Left cardiac atrium (tissue), 2 donors: ENCODE measurements around the gene BHMT2. TPM values are rescaled to one million over a fixed set of nuclear protein-coding genes. Genes with fewer than 3 reads are reported as not detected.

ENCODE experiments used
- total RNA-seq, 2 donors: library from RNA; stranded (reverse); fragmentation: NEBNext Ultra II Directional; extraction: Animal tissue kit (Norgen Biotek cat#: 25700); gene quantifications; one replicate each; pipeline ENCODE4 v1.2.1, GENCODE V29; 2021
- donor health status: DM: no; HTN: yes; CAD: no; lungs with severe emphysema.
- donor health status: DM: yes; HTN: yes; CAD: no.

Gene BHMT2
- total RNA-seq, 2 donors from 2014 or later = 16.3 to 21.5 TPM

Other genes starting within 250 kb of the BHMT2 start
- 10 to 100 TPM; 10.5 to 10.6 TPM for gene ARSB, start 84.5 kb upstream of the BHMT2 start, total RNA-seq
- 1 to 10 TPM; 3.0 to 3.3 TPM for gene DMGDH, start 93 bp upstream of the BHMT2 start, total RNA-seq
- under 1 TPM; 0.18 to 0.44 TPM for gene BHMT, start 42.0 kb downstream of the BHMT2 start, total RNA-seq
- 10 to 100 TPM in 1 of 2 donors, 1 to 10 TPM in 1; 6.7 to 10.4 TPM for gene JMY, start 166.4 kb downstream of the BHMT2 start, total RNA-seq